CD4-positive, alpha-beta T cell treated with Interleukin-4 for 4 hours (primary cell): ENCODE data around the gene PFKL.
"Not testable (repeated sequence)": the region's sequence is repeated elsewhere in the genome, so short reads cannot be mapped to it uniquely, and the experiment has no call there.

Experiments
- DNase-seq: peaks from one replicate; pipeline ENCODE4 v3.0.0-alpha.2; 2020

PFKL gene

DNA sequence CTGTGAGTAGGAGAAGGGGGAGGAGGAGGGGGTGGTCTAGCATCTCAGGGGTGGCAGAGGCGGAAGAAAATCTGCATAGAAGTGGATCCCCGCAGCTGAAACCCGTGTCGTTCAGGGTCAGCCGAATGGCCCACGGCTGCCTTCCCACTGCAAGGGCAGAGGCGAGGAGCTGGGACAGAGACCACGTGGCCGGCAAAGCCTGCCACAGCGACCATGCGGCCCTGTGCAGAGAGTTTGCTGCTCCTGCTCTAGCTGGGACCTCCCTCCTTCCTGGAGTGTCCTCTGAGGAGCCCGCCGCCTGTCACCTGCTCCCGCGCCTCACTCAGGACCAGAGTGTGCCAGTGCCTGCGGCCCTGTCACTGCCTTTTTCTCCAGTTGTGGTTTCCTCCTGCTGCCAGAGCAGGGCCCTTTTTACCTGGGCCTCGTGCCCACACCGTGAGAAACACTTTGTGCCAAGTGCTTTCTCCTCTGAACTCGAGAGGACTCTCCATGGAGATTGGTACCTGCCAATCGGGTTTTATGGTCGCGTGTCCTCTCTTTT is 48.1 kb downstream of the PFKL start:
- no peak for DNase-seq

GRCh38 chr21:44348861-44349260 is 49.0 kb downstream of the PFKL start:
- DNase-seq, result no peak

DNA sequence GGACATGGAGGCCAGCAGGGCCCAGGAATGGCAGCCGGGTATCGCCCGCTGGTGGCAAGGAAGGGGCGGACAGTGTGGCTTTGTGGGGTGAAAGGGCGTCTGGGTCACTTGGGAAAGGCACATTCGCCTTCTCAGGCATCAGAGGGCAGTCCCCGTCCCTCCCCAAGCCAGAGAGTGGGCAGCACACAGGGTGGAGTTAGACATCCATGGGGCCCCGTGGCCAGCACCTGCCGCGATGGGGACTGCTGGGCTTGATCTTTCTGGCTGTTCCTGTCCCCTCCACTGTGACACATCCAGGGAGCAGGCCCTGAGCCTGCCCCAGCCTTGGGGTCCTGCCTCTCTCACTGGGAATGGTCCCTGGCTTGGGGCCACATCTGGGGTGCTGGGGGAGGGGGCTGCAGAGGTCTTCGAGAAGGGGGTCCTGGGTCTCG is 49.6 kb downstream of the PFKL start:
- no peak for DNase-seq

- no peak for DNase-seq
Measured at GRCh38 chr21:44349847-44350772, 50.3 kb downstream of the PFKL start.

- DNase-seq, result no peak
Measured at GRCh38 chr21:44350773-44351481, 51.1 kb downstream of the PFKL start.

DNA sequence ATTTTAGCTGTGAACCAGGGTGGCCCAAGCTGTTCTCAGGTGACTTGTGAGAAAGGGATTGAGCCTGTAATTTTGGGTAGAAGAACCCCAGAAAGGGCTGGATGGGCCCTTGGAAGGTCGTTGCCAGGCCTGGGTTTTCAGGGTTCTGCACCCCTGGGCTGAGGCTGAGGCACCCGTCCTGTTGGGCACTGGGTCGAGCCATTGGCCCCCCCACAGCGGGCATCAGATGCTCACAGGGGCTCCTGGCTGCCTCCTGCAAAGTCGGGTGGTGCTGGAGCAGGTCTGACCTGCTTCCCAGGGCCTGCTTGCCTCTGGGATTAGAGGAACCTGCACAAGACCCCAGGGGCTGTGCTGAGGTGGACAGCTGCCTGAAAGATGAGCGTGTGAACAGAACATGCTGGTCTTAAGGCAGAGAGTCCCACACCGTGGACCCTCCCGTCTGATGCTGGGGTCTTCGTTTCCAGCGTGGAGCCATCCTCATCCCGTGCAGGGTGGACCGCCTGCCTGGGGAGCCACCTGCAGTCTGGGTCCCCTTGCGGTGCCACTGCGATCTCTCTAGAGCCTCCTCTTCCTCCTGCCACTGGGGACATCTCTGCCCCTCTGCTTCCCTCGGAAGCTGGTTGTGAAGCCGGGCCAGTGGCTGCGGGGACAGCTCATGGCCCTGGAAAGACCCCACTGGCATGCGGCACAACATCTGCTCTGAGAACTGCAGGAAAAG is 51.8 kb downstream of the PFKL start:
- no peak for DNase-seq

DNA sequence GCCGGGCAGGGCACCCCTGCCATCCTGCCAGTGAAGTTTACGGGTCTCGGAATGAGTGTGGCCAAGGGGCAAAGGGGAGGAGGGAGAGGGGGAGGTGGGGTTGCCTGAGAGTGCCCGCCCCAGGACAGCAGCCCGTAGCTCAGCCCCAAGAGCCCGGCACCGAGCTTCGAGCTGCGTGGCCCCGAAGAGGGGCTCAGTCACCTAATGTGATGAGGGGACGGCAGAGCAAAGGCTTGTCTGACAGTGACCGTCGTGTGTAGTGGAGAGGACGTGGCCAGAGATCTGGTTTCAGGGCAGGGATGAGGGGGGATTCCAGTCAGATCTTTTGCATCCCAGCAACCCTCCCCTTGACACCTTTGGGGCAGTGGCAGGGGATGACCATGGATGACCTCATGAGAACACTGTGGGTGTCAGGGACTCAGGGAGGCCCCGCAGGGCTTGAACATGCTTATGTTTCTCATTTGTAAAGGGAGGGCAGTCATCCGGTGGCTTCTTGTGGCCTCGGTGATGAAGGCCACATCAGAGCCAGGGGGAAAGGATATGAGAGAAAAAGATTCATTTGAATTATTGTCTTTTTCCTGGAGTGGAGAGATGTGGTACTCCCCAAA is 52.5 kb downstream of the PFKL start:
- DNase-seq, result no peak

DNA sequence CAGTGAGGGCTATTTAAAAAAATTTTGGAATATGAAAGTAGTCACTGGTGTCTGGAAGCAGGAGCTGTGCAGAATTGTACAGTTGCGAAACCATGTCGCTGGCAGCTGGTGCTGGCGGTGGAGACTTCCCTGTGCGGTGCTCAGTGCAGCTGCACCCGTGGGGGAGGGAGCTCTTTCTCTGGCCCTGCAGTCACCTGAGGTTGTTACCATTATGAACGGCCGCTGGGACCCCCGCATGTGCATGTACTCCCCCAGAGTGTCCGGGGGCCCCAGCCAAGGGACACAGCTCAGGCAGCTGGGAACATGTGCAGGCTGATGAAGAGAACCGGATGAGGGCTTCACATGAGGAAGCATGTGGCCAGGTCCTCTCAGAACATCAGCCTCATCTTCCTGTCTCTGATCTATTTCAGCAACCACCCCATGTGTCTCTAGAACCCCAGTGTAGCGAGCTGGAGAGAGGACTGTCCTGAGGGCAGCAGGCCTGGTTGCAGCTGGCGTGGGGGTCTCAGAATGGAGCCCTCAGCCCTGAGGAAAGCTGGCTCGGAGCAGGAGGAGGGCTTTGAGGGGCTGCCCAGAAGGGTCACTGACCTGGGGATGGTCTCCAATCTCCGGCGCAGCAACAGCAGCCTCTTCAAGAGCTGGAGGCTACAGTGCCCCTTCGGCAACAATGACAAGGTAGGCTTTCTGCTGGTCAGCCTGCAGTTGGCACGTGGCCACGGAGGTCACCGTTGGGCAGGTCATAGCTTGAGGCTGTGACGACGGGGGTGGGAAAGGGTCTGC is 53.5 kb downstream of the PFKL start, which contains the start of gene TRPM2:
Gene TRPM2, plus strand, starts transcription at position 431 of the 780 bp plus-strand sequence. Its CDS starts 80 bp downstream, at position 511.
- DNase-seq, result peak; percentile 21

- DNase-seq, result no peak
Measured at GRCh38 chr21:44354001-44354405, 54.1 kb downstream of the PFKL start.

- no peak for DNase-seq
Measured at GRCh38 chr21:44354775-44355771, 55.2 kb downstream of the PFKL start.

- DNase-seq, result no peak
Measured at GRCh38 chr21:44356160-44356559, 56.3 kb downstream of the PFKL start.

- no peak for DNase-seq
Measured at GRCh38 chr21:44356636-44357035, 56.8 kb downstream of the PFKL start.

- DNase-seq, result no peak
Measured at GRCh38 chr21:44357064-44357837, 57.4 kb downstream of the PFKL start.

DNA sequence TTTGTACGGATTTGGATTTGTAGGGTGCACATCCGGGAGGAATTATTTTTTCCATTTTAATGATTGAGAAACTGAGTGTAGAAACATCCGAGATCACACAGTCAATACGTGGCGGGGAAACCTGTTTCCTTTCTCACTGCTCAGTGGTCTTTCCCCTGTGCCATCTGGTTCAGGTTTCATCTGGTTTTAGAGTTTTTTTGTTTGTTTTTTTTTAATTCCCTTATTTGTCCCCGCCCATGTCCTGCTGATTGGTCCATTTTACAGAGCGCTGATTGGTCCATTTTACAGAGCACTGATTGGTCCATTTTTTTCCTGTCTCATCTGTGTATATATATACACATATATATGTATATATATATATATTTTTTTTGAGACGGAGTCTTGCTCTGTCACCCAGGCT is 59.5 kb downstream of the PFKL start:
- DNase-seq, result no peak

DNA sequence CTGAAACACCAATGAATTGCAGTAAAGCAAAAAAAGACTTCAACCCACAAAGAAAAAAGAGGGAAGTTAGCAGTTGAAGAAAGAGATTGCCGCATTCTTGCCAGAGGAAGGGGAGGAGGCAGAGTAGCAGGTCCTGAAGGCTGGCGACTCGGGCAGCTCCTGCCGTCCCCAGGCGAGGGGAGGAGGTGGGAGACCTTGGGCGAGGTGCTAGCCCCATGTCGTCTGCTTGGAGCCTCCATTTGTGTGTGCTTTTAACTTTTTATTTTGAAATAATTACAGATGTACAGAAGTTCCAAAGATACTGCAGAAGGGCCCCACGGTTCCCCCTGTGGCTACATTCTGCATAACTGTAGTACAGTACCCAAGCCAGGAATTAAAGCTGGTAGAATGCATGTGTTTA is 60.3 kb downstream of the PFKL start:
- no peak for DNase-seq

- DNase-seq, result not testable (repeated sequence)
Measured at GRCh38 chr21:44361903-44362302, 62.0 kb downstream of the PFKL start.

DNA sequence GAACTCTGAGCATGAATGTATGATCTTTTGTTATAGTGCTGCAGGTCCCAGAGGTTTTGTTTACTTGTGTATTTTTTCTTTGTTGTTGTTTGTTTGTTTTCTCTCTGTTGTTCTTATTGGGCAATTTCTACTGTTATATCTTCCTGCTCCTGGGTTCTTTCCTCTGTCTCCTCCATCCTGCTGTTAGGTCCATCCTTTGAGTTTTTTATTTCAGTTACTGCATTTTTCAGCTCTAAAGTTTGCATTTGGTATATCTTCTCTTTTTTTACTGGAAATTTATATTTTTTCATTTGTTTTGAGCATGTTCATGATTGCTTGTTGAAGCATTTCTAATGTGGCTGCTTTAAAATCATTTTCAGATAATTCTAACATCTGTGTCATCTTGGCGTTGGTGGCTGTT is 63.4 kb downstream of the PFKL start:
- no peak for DNase-seq

GRCh38 chr21:44364151-44365053 is 64.5 kb downstream of the PFKL start:
- DNase-seq, result no peak
